HG03103 (cell line): ENCODE data around the gene PPP1R16B.
A peak's percentile ranks its signal among the peaks of the same experiment; 100 is the strongest.

ENCODE experiments used
- ATAC-seq: cut with Tn5 transposase; IDR thresholded peaks from one replicate; pipeline ENCODE4 v1.9.1; 2021; ENCODE audit warnings: low read depth; ENCODE audit not compliant: unreplicated experiment

PPP1R16B gene

DNA sequence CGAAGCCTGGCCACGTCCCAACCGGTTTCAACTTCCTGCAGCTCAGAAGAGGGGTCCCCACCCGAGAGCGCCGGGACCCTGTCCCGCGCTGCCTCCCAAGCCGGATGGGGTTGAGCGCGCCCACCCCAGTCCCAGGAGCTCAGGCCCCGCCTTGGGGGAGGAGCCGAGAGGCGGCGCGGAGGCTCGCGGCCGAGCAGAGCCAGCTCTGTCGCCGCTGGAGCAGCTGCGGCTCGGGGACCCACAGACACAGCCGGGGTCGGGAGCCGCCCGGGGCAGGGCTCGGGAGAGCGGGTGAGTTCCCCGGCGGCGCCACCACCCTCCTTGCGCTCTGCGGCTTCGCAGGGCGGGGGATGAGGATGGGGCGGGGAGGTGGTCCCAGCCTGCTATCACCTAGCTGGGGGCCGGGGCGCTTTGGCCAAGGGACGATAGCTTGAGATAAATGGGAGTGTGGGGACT lies at the start of gene PPP1R16B:
Gene PPP1R16B (plus strand): TSS at position 196 of the 456 bp plus-strand sequence. CDS start 30,229 bp downstream, outside the sequence.
- peak; percentile 49 for ATAC-seq

DNA sequence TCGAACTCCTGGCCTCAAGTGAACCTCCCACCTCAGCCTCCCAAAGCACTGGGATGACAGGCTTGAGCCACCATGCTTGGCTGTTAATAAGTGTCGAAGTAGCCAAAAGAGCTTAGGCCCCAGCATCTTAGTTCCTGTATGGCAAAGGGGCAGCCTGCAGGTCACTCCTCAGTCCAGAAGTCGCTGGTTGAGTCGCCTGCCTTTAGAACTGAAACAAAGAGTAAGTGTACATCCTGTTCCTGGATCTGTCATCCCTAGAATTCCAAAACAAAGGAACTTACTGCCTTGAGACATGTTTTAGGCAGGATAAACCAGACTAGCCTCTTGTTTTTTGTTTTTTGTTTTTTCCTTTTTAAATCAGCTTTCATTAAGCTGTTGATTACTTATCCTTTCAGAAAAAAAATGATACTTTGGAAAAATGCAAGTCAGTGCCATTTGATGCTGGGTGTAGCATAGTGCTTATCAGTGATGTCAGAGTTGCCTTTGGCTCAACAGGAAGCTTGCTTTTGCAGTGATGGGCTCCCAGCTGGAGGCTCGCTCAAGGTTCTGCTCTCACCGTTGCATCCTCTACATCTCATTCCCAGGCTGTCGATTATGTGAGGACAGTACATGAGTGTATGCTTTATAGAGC lies 48.2 kb upstream of the PPP1R16B start:
- no peak for ATAC-seq

DNA sequence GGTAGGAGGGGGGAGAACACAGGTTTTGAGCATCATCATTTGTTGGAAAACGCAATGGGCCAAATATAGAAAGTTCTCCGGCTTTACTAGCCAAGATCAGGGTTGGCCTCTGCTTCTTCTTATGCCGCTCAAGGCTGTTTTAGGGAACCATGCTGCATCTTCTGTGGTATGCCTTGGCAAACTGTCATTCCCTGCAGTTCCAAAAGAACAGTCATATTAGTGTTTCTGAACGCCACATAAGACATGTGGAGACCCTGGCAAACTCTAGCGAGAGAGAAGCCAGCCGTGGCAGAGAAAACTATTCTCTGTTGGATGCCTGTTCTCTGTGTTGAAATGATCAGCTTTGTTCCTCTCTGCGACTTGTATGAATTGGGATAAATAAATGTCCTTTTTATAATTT lies 46.4 kb upstream of the PPP1R16B start:
- ATAC-seq: no peak

DNA sequence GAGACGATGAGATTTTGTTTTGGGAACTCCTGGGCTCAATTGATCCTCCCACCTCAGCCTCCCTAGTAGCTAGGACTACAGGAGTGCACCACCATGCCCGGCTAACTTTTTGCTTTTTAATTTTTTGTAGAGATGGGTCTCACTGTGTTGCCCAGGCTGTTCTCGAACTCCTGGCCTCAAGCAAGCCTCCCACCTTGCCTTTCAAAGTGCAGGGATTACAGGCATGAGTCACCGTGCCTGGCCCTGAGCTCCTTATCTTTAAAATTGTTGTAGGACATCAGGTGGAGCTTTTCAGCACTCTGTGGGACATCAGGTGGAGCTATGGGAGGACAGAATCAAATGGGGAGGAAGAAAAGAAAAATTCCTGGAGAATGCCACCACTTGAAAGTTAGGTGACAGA lies 44.5 kb upstream of the PPP1R16B start:
- no peak for ATAC-seq

DNA sequence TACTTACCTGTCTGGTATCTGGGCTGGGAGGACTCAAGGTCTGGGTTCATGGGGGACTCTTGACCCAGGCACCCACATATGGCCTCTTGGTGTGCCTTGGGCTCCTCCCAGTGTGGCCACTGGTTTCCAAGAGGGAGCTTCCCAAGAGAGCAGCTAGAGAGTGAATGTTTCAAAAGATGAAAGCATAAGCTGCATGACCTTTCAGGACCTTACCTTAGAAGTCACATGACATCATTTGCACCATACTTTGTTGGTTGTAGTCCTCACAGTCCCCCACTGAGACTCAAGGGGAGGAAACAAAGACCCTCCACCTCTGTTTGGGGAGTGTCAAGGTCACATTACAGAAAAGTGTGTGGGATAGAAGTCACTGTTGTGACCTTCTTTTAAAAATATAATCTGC lies 43.3 kb upstream of the PPP1R16B start:
- no peak for ATAC-seq

DNA sequence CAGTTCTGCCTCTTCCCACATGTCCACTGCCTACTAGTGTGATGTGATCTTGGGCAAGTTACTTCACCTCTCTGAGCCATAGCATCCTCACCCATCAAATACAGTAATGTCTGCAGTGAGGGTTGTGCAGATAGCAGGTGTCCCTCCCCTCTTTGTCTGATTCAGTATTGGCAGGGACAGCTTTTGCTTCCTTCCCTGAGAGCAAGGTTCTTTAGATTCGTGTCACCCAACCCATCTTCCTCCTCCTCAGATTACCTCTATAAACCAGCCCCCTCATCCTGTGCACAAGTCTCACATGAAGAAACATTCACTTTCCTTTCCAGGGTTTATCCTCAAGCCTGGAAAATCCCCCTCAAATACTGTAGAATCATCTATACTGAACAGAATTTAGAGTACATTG lies 41.9 kb upstream of the PPP1R16B start:
- no peak for ATAC-seq

DNA sequence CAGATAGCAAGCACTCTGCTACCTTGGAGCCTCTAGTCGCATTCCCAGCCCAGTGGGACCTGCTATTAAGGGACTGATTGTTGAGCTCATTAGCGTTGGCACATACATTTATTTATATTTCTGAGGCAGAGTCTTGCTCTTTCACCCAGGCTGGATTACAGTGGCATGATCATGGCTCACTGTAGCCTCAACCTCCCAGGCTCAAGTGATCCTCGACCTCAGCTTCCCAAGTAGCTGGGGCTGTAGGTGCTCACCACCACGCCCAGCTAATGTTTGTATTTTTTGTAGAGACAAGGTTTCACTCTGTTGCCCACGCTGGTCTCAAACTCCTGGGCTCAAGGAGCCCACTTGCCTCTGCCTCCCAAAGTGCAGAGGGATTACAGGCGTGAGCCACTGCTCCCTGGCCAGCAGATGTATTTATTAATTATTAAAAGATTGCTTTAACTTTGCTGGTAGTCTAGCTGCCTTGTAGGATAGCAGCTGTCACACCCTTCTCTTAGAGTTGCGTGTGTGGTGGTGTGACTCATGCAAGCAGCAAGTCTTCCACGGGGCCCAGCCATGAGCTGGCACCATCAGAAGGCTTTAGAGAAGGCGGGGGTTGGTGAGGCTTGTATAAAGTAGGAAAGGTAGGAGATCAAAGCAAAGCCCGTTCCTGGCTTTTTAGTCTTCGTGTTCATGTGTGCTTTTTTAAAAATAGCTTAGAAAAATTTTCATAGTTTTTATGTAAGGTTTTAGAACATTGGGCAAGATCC lies 40.8 kb upstream of the PPP1R16B start:
- no peak for ATAC-seq

DNA sequence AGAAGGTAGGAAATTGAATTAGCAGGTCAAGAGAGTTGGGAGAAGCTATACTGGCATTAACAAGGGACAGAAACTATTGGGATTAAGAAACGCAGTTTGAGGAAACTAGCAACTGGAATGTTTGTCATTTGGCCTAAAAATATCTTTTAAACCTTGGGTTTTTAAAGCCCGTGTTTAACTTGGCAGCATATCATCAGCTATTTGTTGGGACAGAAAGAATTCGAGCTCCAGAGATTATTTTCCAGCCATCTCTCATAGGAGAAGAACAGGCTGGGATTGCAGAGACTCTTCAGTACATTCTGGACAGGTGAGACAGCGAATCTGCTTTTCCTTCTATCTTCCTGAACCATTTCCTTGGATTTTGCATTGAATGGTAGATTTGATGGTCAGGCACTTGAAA lies 39.4 kb upstream of the PPP1R16B start:
- ATAC-seq: no peak

DNA sequence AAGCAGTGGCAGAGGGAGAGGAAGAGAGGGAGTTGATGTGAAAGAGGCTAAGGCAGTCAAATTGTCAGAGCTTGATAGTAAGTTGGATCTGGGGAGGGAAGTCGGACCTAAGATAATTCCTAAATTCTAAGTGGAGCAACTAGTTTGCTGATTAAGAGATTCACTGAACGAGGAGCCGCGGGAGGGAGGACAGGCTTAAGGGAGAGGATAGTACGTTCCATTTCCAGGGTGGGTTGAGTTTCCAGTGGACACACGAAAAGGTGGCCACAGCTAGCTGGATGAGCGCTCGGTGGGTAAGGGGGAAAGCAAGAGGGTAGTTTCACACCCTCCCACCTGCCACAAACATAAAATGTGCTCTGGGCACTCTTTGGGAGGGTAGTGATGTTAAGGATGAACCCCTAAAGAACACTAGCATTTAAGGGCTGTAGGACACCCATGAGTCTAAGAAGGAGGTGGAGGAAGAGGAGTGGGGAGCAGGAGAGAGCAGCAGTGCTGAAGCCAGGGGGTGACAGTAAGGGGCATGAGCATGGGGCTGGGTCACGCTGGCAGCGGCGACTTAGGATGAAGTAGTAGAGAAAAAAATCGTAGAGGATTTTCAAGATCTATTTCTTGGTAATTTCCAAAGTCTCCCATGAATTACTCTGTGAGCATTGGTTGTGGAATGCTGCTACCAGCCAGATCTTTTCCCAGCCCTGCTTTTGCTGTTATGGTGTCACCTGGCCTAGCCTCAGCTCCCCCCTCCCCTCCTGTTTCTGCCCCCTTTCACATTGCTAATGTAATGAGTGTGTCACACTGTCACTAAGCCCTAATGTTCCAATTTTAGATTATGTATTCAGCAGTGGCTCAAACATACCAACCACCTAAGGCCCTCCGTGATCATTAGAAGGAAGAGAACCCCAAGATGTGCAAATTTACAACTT lies 35.9 kb upstream of the PPP1R16B start:
- no peak for ATAC-seq

DNA sequence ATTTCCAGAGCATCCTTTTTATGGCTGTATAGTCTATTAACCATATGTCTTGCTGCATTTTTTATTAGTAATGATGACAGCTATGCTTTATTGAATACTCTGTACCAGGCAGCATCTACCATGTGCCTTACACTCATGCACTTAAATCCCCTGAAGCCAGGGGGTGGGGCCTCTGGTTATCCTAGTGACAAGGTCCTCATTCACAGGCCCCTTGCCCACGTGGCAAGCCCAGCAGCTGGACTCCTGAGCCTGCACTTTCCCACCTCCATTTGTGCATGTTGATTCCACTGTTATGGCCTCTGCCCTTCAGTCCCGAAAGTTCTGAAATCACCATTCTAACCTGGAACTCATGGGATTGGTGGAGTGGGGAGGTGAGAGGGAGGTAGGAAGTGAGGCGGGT lies 35.0 kb upstream of the PPP1R16B start:
- ATAC-seq: no peak

DNA sequence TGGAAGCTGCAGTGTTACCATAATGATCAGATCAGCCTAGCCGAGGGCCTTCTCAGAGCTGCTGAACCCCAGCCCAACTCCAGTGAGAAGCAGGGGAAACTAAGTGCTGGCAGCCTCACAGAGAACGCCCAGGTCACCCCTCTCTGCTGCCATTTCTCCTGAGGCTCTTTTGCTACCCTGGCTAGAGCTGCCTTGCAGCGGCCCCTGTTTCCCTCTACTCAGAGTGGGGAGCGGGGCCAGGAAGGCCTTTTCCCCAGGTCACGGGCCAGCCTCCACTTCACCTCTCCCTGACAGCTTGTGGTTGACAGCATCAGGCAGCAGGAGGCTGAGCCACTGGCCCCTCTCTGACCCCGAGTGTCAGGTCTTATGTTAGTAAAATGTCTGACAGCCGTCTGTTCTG lies 34.5 kb upstream of the PPP1R16B start:
- ATAC-seq: no peak

DNA sequence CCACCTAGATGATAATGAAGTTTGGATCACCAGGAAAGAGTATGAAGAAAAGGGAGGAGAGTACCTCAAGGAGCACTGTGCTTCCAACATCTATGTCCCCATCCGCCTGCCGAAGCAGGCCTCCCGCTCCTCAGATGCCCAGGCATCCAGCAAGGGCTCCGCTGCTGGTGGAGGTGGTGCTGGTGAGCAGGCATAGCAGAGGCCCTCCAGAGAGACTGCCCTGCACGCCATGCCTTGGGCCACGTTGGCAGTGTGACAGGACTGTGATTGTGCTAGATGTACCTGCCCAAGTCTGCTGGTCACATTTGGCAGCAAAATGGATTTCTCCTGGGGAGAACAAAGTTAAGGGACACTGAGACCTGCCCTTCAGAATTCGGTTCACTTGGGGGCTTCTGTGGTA lies 33.9 kb upstream of the PPP1R16B start:
- ATAC-seq: no peak

DNA sequence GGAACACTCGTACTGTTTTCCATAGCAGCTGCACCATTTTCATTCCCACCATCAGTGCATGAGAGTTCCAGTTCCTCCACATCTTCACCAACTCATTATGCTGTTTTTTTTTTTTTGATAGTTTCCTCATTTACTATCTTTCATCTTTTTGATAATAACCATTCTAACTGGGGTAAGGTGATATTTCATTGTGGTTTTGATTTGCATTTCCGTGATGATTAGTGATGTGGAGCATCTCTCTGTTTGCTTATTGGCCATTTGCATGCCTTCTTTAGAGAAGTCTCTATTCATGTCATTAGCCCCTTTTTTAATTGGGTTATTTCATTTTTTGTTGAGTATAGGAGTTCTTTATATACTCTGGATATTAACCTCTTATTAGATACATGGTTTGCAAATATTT lies 31.3 kb upstream of the PPP1R16B start:
- ATAC-seq: no peak

DNA sequence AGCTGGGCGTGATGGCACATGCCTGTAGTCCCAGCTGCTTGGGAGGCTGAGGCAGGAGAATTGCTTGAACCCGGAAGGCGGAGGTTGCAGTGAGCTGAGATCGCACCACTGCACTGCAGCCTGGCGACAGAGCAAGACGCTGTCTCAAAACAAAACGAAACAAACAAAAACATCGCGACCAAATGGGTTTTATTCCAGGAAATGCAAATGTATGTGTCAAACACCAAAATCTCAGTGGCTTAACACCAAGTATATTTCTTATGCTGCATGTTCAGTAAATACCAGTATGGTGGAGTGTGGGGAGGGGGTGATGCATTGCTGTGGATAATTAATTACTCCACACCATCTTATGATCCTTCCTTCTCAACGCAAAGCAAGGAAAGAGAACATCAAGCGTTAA lies 29.1 kb upstream of the PPP1R16B start:
- ATAC-seq: no peak

DNA sequence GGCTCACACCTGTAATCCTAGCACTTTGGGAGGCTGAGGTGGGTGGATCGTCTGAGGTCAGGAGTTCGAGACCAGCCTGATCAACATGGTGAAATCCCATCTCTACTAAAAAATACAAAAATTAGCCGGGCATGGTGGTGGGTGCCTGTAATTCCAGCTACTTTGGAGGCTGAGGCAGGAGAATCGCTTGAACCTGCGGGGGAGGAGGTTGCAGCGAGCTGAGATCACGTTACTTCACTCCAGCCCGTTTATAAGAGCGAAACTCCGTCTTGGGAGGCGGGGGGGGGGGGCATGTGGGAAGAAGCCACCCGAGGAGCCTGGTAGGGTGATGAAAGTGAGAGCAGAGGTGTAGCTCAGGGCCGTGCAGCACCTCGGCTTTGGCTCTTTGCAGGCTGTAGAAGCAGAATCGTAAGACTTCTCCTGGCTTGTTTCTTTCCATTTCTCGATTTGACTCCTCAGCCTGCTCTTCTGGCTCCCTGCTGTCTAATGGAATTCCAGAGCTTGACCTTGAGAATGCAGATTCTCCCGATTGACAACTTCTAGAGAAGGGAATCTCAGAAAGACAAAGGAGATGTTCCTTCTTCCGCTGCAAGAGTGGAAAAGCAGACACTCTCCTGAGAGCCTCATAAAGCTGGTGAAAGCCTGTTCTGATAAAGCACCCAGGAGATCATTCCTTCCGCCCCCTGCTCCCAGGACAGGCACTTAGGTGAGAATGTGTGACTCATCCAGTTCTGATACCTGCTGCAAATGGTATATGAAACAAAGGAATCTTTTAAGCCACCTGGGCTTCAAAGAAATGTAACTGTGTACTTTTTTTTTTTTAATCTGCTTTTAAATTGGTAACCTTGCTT lies 26.0 kb upstream of the PPP1R16B start:
- ATAC-seq: no peak

DNA sequence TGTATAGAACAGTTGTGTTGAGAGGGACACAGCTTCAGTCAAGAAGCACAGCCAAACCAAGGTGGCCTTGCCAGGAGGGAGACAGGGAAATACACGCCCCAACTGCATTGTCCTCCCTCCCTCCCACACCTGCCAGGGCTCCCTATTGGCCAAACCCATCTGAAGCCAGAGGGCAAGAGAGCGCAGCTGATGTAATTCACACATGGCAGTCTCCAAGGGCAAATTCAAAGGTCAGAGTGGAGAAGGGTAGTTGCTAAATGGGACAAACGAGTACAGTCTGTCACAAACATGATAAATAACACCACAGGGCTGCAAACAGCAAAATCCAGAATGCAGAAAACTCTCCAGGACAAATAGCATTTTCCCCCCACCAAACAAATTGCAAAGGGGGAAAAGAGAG lies 23.2 kb upstream of the PPP1R16B start:
- ATAC-seq: no peak

DNA sequence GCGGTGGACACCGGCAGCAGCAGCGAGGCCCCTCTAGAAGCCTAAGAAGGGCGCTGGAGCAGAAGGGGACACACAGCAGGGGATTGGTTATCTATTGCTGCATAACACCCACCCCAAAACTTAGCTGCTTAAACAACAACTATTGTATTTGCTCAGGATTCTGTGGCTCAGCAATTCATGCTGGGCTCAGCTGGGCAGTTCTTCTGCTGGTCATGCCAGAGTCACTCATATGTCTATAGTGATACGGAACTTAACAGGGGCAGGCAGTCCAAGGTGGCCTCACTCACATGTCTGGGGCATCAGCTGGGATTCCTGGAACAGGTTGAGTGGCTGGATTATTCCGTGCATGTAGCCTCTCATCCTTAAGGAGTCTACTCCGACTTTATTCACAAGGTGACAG lies 17.6 kb upstream of the PPP1R16B start:
- no peak for ATAC-seq

DNA sequence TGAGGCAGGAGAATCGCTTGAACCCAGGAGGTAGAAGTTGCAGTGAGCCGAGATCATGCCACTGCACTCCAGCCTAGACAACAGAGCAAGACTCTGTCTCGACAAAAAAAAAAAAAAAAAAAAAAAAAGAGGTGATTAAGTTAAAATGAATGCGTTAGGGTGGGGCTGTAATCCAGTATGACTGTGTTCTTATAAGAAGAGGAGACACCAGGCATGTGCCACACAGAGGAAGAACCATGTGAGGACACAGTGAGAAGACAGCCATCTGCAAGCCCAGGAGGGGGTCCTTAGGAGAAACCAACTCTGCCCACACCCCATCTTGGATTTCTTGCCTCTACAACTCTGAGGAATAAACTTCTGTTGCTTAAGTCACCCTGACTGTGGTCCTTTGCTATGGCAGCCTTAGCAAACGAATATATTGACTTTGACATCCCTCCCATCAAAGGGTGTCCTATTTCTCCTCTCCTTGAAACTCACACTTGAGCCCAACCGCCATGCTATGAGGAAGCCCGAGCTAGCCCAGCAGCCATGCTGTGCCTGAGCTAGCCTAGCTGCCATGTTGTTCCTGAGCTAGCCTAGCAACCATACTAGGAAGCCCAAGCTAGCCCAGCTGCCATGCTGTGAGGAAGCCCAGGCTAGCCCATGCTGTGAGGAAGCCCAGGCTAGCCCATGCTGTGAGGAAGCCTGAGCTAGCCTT lies 15.8 kb upstream of the PPP1R16B start:
- ATAC-seq: no peak

DNA sequence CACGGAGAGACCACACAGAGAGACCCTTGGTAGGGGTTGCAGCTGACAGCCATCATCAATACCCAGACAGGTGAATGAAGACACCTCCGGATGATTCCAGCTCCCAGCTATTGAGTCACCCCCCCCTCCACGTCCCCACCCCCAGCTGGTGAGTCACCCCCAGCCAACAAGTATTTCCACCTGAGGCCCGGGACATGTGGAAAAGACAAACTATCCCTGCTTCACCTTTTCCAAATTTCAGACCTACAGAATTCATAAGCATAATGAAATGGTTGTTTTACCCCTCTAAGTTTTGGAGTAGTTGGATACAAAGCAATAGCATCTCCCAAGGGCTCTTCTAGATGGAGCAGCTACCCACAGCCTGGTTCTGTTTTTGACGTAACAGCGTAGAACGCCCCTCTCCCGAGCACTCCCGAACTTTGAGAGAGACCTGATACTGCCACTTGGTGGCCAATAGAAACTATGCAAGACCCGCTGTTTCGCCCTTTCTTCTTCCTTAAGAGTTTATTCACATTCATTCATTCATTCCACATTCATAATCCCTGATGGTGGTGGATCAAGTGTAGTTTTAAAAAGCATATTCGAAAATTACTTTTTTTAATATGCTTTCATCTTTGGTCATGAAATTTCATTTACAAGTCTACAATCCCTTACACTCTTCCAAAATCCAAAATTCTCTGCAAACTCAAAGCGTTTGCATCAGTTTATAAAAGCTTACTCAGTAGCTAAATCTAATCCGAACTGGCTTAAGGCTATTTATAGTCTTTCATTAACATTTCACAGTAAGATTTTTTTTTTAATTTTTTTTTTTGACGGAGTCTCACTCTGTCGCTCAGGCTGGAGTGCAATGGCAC lies 15.1 kb upstream of the PPP1R16B start:
- no peak for ATAC-seq
